Erythroblast (primary cell): Measurements from ENCODE around the gene LIMCH1.

Experiments
- GATA1 ChIP-seq: IDR thresholded peaks from 2 replicates; pipeline ENCODE4 v1.6.1; 2011; ENCODE audit warnings: low read depth, mild to moderate bottlenecking, control low read depth, low read length, moderate library complexity
- POLR2A ChIP-seq: IDR thresholded peaks from 2 replicates; pipeline ENCODE4 v1.6.1; 2011; ENCODE audit warnings: mild to moderate bottlenecking, low read length

GRCh38 chr4:41600243-41600912 is 62.4 kb downstream of the LIMCH1 start:
- TF ChIP-seq POLR2A = no peak
- TF ChIP-seq GATA1 = no peak
